ENCODE data around the gene MYEOV.

Gene MYEOV

GRCh38 chr11:69301455-69302401 lies 7.8 kb downstream of the MYEOV start:
- Histone ChIP-seq H4K20me1 (ENCODE audit: insufficient read depth, low read length) (no peaks in the 10 kb centered on the region), H3K27ac (ENCODE audit: low read length) (no peak overlapping the region), H3K4me2 (ENCODE audit: low read length) (no peak overlapping the region), H2AFZ (ENCODE audit: low read depth, low read length) (no peak overlapping the region), H3K9me3 (ENCODE audit: insufficient read depth, low read length) (no peaks in the 10 kb centered on the region), H3K4me3 (ENCODE audit: low read length) (no peak overlapping the region), H3K9ac (ENCODE audit: low read length) (no peak overlapping the region), H3K4me1 (ENCODE audit: low read length) (peaks cover 36% of the 10 kb centered on the region), H3K27me3 (ENCODE audit: low read depth, low read length) (no peaks in the 10 kb centered on the region; the same call in 1 of the 2 replicates), H3K79me2 (ENCODE audit: low read length) (no peaks in the 10 kb centered on the region), H3K36me3 (replicated peaks; ENCODE audit: low read depth, low read length) (peaks cover 2% of the 10 kb centered on the region)
- TF ChIP-seq EZH2phosphoT487 (IDR thresholded peaks at IDR 0.05; ENCODE audit: low read depth) (no peak), CTCF (IDR thresholded peaks at IDR 0.05; ENCODE audit: low read depth, low read length) (no peak)

GRCh38 chr11:69302447-69303020 lies 8.6 kb downstream of the MYEOV start:
- H4K20me1 ChIP-seq (ENCODE audit: insufficient read depth, low read length): no peaks in the 10 kb centered on the region
- H3K27ac ChIP-seq (ENCODE audit: low read length): no peak overlapping the region
- TF ChIP-seq EZH2phosphoT487 (IDR thresholded peaks at IDR 0.05; ENCODE audit: low read depth) (no peak), CTCF (IDR thresholded peaks at IDR 0.05; ENCODE audit: low read depth, low read length) (no peak)
- H3K79me2 ChIP-seq (ENCODE audit: low read length): no peaks in the 10 kb centered on the region
- no peak overlapping the region for H3K4me3 ChIP-seq (ENCODE audit: low read length)
- peaks cover 28% of the 10 kb centered on the region for H3K4me1 ChIP-seq (ENCODE audit: low read length)
- no peak overlapping the region for H3K4me2 ChIP-seq (ENCODE audit: low read length)
- no peak overlapping the region for H2AFZ ChIP-seq (ENCODE audit: low read depth, low read length)
- H3K36me3 ChIP-seq (replicated peaks; ENCODE audit: low read depth, low read length): no peaks in the 10 kb centered on the region
- no peaks in the 10 kb centered on the region for H3K9me3 ChIP-seq (ENCODE audit: insufficient read depth, low read length)
- no peak overlapping the region for H3K9ac ChIP-seq (ENCODE audit: low read length)
- H3K27me3 ChIP-seq (ENCODE audit: low read depth, low read length): no peaks in the 10 kb centered on the region; the same call in 1 of the 2 replicates

GRCh38 chr11:69303427-69303826 lies 9.5 kb downstream of the MYEOV start:
- Histone ChIP-seq H3K27me3 (ENCODE audit: low read depth, low read length) (no peaks in the 10 kb centered on the region; the same call in 1 of the 2 replicates), H3K79me2 (ENCODE audit: low read length) (no peaks in the 10 kb centered on the region), H3K4me2 (ENCODE audit: low read length) (no peak overlapping the region), H3K9ac (ENCODE audit: low read length) (no peak overlapping the region), H2AFZ (ENCODE audit: low read depth, low read length) (no peak overlapping the region), H3K36me3 (replicated peaks; ENCODE audit: low read depth, low read length) (no peaks in the 10 kb centered on the region), H3K4me1 (ENCODE audit: low read length) (peaks cover 19% of the 10 kb centered on the region), H4K20me1 (ENCODE audit: insufficient read depth, low read length) (no peaks in the 10 kb centered on the region), H3K4me3 (ENCODE audit: low read length) (no peak overlapping the region), H3K9me3 (ENCODE audit: insufficient read depth, low read length) (no peaks in the 10 kb centered on the region), H3K27ac (ENCODE audit: low read length) (no peak overlapping the region)
- TF ChIP-seq CTCF (IDR thresholded peaks at IDR 0.05; ENCODE audit: low read depth, low read length) (no peak), EZH2phosphoT487 (IDR thresholded peaks at IDR 0.05; ENCODE audit: low read depth) (no peak)

- Histone ChIP-seq H3K27me3 (ENCODE audit: low read depth, low read length) (no peaks in the 10 kb centered on the region; the same call in 1 of the 2 replicates), H3K9ac (ENCODE audit: low read length) (no peak overlapping the region), H3K4me1 (ENCODE audit: low read length) (peaks cover 11% of the 10 kb centered on the region), H3K36me3 (replicated peaks; ENCODE audit: low read depth, low read length) (no peaks in the 10 kb centered on the region), H3K4me3 (ENCODE audit: low read length) (no peak overlapping the region), H2AFZ (ENCODE audit: low read depth, low read length) (no peak overlapping the region), H4K20me1 (ENCODE audit: insufficient read depth, low read length) (no peaks in the 10 kb centered on the region), H3K79me2 (ENCODE audit: low read length) (no peaks in the 10 kb centered on the region), H3K9me3 (ENCODE audit: insufficient read depth, low read length) (no peaks in the 10 kb centered on the region), H3K27ac (ENCODE audit: low read length) (no peak overlapping the region), H3K4me2 (ENCODE audit: low read length) (no peak overlapping the region)
- TF ChIP-seq EZH2phosphoT487 (IDR thresholded peaks at IDR 0.05; ENCODE audit: low read depth) (no peak), CTCF (IDR thresholded peaks at IDR 0.05; ENCODE audit: low read depth, low read length) (no peak)
These were observed 10.3 kb downstream of the MYEOV start for GRCh38 chr11:69304258-69304657.

Measured in OCI-LY3 (cell line).